Kidney (tissue), 14 donors: Measurements from ENCODE around the gene CACNA1E. TPM values are rescaled to one million over a fixed set of nuclear protein-coding genes. Genes with fewer than 3 reads are reported as not detected.

Experiments
- DNase-seq, 5 donors: peaks; one replicate each; pipeline ENCODE4 v3.0.0-alpha.2; 2013 to 2020
- FAIRE-seq: peaks from 2 replicates; lab custom pipeline; 2012; peaks lifted over from hg19 to GRCh38; lab: Jason Lieb, UNC
- H3K27ac ChIP-seq, 2 donors: one replicate each; pipeline ENCODE4 v1.7.0; 2013; ENCODE audit warnings: low read depth in 2 of 2, low read length in 2 of 2, inconsistent platforms in 1 of 2
- H3K27me3 ChIP-seq: one replicate; pipeline ENCODE4 v1.7.1; 2013; ENCODE audit warnings: low read length, inconsistent platforms; ENCODE audit not compliant: control insufficient read depth, insufficient read depth
- H3K36me3 ChIP-seq, 3 donors: one replicate each; pipeline versions ENCODE4 v1.7.0 to v1.7.1; 2013; ENCODE audit warnings: low read length in 3 of 3, control low read depth in 1 of 3, inconsistent platforms in 1 of 3; ENCODE audit not compliant: insufficient read depth in 3 of 3, control insufficient read depth in 2 of 3
- H3K4me1 ChIP-seq, 3 donors: one replicate each; pipeline versions ENCODE4 v1.7.0 to v1.7.1; 2013; ENCODE audit warnings: low read length in 3 of 3, inconsistent platforms in 1 of 3, low read depth in 1 of 3; ENCODE audit not compliant: control insufficient read depth in 2 of 3, insufficient read depth in 2 of 3
- H3K4me3 ChIP-seq, 3 donors: one replicate each; pipeline versions ENCODE4 v1.7.0 to v1.8.1; 2013; ENCODE audit warnings: low read length in 3 of 3, control low read depth in 1 of 3, inconsistent platforms in 1 of 3
- H3K9ac ChIP-seq, 3 donors: one replicate each; pipeline versions ENCODE4 v1.7.0 to v1.7.1; 2013; ENCODE audit warnings: low read length in 3 of 3, control low read depth in 1 of 3, inconsistent platforms in 1 of 3
- H3K9me3 ChIP-seq, 3 donors: one replicate each; pipeline versions ENCODE4 v1.7.0 to v1.7.1; 2013; ENCODE audit warnings: low read length in 3 of 3, control low read depth in 1 of 3, inconsistent platforms in 1 of 3; ENCODE audit not compliant: control insufficient read depth in 2 of 3, insufficient read depth in 1 of 3
- CTCF ChIP-seq: IDR thresholded peaks from 3 replicates; pipeline ENCODE4 v1.5.1; 2012; ENCODE audit warnings: mild to moderate bottlenecking, moderate library complexity, borderline replicate concordance; ENCODE audit not compliant: insufficient read depth; ENCODE audit errors: extremely low read depth
- intact Hi-C: fragments of 100-400 bp; cut with DNase I; formaldehyde crosslinking; loops from one replicate; pipeline ENCODE4 v1.11.1; 2022
- polyA plus RNA-seq: library from polyadenylated mRNA; stranded (reverse); fragments of 350-450 nt; fragmentation: Illumina TruSeq; extraction: RNeasy Lipid Tissue Mini Kit (QIAGEN cat#74804); gene quantifications from one replicate; pipeline ENCODE4 v1.2.3, GENCODE V29; 2014; ENCODE audit warnings: low read depth, low replicate concordance; ENCODE audit not compliant: insufficient read depth
- total RNA-seq: library from RNA; stranded (reverse); fragmentation: NEBNext Ultra II Directional; extraction: Animal tissue kit (Norgen Biotek cat#: 25700); gene quantifications from one replicate; pipeline ENCODE4 v1.2.1, GENCODE V29; 2021
- donor health status: control.
- donor health status: control.
- donor health status: control.
- donor health status: control.
- donor health status: control.
- donor health status: DM: yes; HTN: yes; CAD: no.
- donor health status: Normal renal cell carcinoma (clear cell type).

The CACNA1E gene
- total and polyA plus RNA-seq, 2 donors from 2014 or later = 0.19 TPM

- Histone ChIP-seq H3K27ac (no peak overlapping the region), H3K27me3 (peaks cover 2% of the 10 kb centered on the region), H3K36me3 (no peaks in the 10 kb centered on the region), H3K9ac (no peak overlapping the region), H3K4me1 (no peaks in the 10 kb centered on the region), H3K9me3 (no peaks in the 10 kb centered on the region), H3K4me3 (no peak overlapping the region)
- intact Hi-C loops = no loop called here
- FAIRE-seq (no peak), DNase-seq (no peak)
- no peak for TF ChIP-seq CTCF
These were observed 109.0 kb downstream of the CACNA1E start for GRCh38 chr1:181592255-181592859.

DNA sequence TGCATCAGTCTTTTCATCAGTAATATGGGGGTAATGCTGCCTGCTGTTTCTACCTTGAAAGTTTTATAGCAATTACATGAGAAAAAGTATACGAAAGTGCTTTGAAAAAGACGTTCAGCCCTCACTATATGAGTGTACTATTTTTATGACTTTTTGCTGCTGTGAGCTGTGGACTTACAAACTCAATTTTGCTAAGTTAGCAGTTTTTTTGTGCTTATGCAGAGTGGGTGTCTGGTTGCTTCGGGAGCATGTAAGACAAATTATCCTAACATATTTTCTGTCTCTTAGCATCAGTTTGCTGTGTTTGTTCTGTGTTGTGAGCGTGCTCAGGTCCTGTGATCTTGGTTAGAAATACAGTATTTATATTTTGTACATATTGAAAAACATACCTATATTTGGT, 109.7 kb downstream of the CACNA1E start:
- Histone ChIP-seq H3K27me3 (peaks cover 2% of the 10 kb centered on the region), H3K4me1 (no peaks in the 10 kb centered on the region), H3K27ac (no peak overlapping the region), H3K9ac (no peak overlapping the region), H3K4me3 (no peak overlapping the region), H3K9me3 (no peaks in the 10 kb centered on the region), H3K36me3 (no peaks in the 10 kb centered on the region)
- intact Hi-C loops = no loop called here
- no peak for TF ChIP-seq CTCF
- FAIRE-seq (no peak), DNase-seq (no peak)

GRCh38 chr1:181594553-181594952, 111.2 kb downstream of the CACNA1E start:
- DNase-seq (no peak), FAIRE-seq (no peak)
- intact Hi-C loops = no loop called here
- peaks cover 2% of the 10 kb centered on the region for H3K27me3 ChIP-seq
- TF ChIP-seq CTCF = no peak
- H3K9me3 ChIP-seq = no peaks in the 10 kb centered on the region
- no peaks in the 10 kb centered on the region for H3K36me3 ChIP-seq
- H3K27ac ChIP-seq = no peak overlapping the region
- H3K4me1 ChIP-seq = no peaks in the 10 kb centered on the region
- no peak overlapping the region for H3K4me3 ChIP-seq
- no peak overlapping the region for H3K9ac ChIP-seq

- H3K27ac ChIP-seq = no peak overlapping the region
- H3K9ac ChIP-seq = no peak overlapping the region
- TF ChIP-seq CTCF = no peak
- intact Hi-C loops = no loop called here
- H3K36me3 ChIP-seq = no peaks in the 10 kb centered on the region
- DNase-seq (no peak), FAIRE-seq (no peak)
- no peaks in the 10 kb centered on the region for H3K9me3 ChIP-seq
- H3K27me3 ChIP-seq = peaks cover 2% of the 10 kb centered on the region
- no peaks in the 10 kb centered on the region for H3K4me1 ChIP-seq
- H3K4me3 ChIP-seq = no peak overlapping the region
These were observed 111.9 kb downstream of the CACNA1E start for GRCh38 chr1:181595234-181595633.
